Sigmoid colon (tissue), 4 donors: Measurements from ENCODE around the gene HGS.

Source experiments
- CTCF ChIP-seq, 4 experiments: fragments of 450-650 bp in 3 of 4; fragments of 200-600 bp in 1 of 4; IDR thresholded peaks; one replicate each; pipeline ENCODE4 v1.5.1; 2016 to 2019; ENCODE audit warnings: antibody characterized with exemption in 4 of 4, mild to moderate bottlenecking in 3 of 4, moderate library complexity in 2 of 4
- EP300 ChIP-seq, 4 donors: sonication (generic); formaldehyde crosslinking; IDR thresholded peaks; one replicate each; pipeline ENCODE4 v1.6.1; 2017; ENCODE audit warnings: antibody characterized with exemption in 4 of 4
- POLR2A ChIP-seq, 2 donors: fragments of 450-650 bp; IDR thresholded peaks; one replicate each; pipeline ENCODE4 v1.6.1; 2016; ENCODE audit warnings: antibody characterized with exemption in 2 of 2, mild to moderate bottlenecking in 2 of 2, moderate library complexity in 2 of 2
- POLR2AphosphoS5 ChIP-seq, 4 donors: sonication (generic); formaldehyde crosslinking; IDR thresholded peaks; one replicate each; pipeline ENCODE4 v1.6.1; 2017; ENCODE audit warnings: antibody characterized with exemption in 4 of 4

DNA sequence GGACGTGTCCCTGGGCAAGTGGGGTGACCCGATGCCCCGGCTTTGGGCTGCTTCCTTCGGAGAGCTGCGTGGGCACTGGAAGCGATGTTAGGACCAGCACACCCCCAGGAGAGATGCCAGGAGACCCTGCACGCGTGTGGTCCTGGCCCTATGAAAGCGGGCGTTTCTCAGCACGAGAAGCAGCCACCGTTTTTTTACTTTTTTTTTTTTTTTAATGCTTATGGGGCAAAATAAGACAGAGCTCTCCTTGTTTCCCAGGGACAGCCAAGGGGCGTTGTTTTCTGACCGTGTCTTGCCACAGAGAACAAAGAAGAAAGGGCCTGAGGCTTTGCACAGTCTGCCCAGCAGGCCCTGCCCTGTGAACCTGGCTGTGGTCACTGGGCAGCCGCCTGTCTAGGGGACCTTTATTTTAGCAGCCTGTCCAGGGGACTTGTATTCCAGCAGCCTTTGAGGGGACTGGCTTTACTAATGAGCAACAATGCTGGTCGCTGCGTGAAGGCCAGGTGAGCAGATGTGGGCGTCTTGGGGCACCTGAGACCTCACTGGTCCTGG is 29.3 kb downstream of the HGS start:
- TF ChIP-seq POLR2AphosphoS5 (IDR thresholded peaks at IDR 0.05) (no peak), CTCF (IDR thresholded peaks at IDR 0.05) (no peak), EP300 (IDR thresholded peaks at IDR 0.05) (no peak), POLR2A (IDR thresholded peaks at IDR 0.05) (no peak)
